ENCODE measurements around the gene CLDN19. TPM values are rescaled to one million over a fixed set of nuclear protein-coding genes. Genes with fewer than 3 reads are reported as not detected.

Gene CLDN19
- total and polyA plus RNA-seq, 2 donors (not counting 1 experiment from before 2014, with no cell fraction given), result 0.03 TPM; not detected in 1

DNA sequence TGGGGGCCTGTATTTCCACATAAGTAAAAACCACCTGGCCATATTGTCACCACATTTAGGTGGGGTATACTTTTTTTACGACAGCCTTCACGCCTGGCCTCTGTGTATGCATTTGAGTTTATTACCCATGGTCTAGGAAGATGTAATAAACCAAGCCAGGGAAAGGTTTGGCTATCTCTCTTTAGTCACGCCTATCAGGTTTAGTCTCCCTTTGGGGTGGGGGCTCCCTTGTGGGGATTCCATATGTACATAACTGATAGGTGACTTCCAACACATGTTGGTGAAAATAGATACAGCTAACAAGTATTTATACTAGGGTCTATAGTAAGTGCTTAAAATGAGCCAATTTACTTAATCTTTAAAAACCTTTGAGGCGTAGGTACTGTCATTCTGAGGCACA lies 53.6 kb downstream of the CLDN19 start:
- Histone ChIP-seq H3K27me3 (replicated peaks in 1 of 4; ENCODE audit: control extremely low read depth in 1 of 4, control insufficient read depth in 3 of 4, insufficient read depth in 4 of 4, low read length in 3 of 4) (no peaks in the 10 kb centered on the region), H2AFZ (ENCODE audit: insufficient read depth, low read depth, low read length, poor library complexity, severe bottlenecking) (no peak overlapping the region), H3K4me3 (ENCODE audit: control extremely low read depth in 1 of 5, extremely low read depth in 1 of 5, insufficient read depth in 1 of 5, low read depth in 2 of 5, low read length in 4 of 5) (no peak overlapping the region), H3K4me1 (ENCODE audit: control insufficient read depth in 2 of 2, insufficient read depth in 2 of 2, low read length in 2 of 2) (peaks cover 70 to 80% of the 10 kb centered on the region in 2 donors), H3K27ac (ENCODE audit: low read length in 2 of 2) (no peak overlapping the region), H3K79me2 (ENCODE audit: control insufficient read depth, insufficient read depth, low read length) (peaks cover 85% of the 10 kb centered on the region), H3K9me3 (ENCODE audit: control extremely low read depth in 1 of 3, control insufficient read depth in 2 of 3, insufficient read depth in 1 of 3, low read length in 2 of 3) (no peaks in the 10 kb centered on the region), H3K4me2 (replicated peaks; ENCODE audit: low read depth, low read length, poor library complexity, severe bottlenecking) (peak overlapping the region; percentile 5), H3K36me3 (replicated peaks in 1 of 2; ENCODE audit: control extremely low read depth in 1 of 2, control insufficient read depth in 1 of 2, extremely low read depth in 1 of 2, insufficient read depth in 2 of 2, low read length in 1 of 2) (peaks cover 13 to 40% of the 10 kb centered on the region in 2 experiments), H3K9ac (ENCODE audit: low read length) (no peak overlapping the region), H4K20me1 (ENCODE audit: control insufficient read depth, insufficient read depth, low read length, poor library complexity, severe bottlenecking) (peaks cover 84% of the 10 kb centered on the region)
- no peak overlapping the region for H3K27ac Mint-ChIP-seq
- peak overlapping the region; percentile 6 for H3K4me3 Mint-ChIP-seq
- ChIA-PET CTCF (interaction anchor here (0.9 kb wide), 1 partner anchor 341 kb away, joined by 3 read pairs; no protein-coding TSS in a partner anchor), POLR2A (interaction anchor here (1.1 kb wide), 1 partner anchor 160 kb away, joined by 3 read pairs; the partner anchor contains the start of gene ZNF691)
- no peak for DNase-seq
- no CpG with 5 or more reads among the region's 4 CpGs for WGBS (ENCODE audit: insufficient coverage)
- peaks cover 85% of the 10 kb centered on the region for H3K4me1 Mint-ChIP-seq
- TF ChIP-seq, protein P1, sequence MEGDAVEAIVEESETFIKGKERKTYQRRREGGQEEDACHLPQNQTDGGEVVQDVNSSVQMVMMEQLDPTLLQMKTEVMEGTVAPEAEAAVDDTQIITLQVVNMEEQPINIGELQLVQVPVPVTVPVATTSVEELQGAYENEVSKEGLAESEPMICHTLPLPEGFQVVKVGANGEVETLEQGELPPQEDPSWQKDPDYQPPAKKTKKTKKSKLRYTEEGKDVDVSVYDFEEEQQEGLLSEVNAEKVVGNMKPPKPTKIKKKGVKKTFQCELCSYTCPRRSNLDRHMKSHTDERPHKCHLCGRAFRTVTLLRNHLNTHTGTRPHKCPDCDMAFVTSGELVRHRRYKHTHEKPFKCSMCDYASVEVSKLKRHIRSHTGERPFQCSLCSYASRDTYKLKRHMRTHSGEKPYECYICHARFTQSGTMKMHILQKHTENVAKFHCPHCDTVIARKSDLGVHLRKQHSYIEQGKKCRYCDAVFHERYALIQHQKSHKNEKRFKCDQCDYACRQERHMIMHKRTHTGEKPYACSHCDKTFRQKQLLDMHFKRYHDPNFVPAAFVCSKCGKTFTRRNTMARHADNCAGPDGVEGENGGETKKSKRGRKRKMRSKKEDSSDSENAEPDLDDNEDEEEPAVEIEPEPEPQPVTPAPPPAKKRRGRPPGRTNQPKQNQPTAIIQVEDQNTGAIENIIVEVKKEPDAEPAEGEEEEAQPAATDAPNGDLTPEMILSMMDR (IDR thresholded peaks at IDR 0.05), result no peak
- no peak for TF ChIP-seq EZH2 (IDR thresholded peaks at IDR 0.05; ENCODE audit: borderline replicate concordance, insufficient read depth, low read depth, low read length, poor library complexity, severe bottlenecking)
- intact Hi-C loops (cut with micrococcal nuclease), result no loop called here
- no peaks in the 10 kb centered on the region for H3K27me3 Mint-ChIP-seq
- H3K9me3 Mint-ChIP-seq (ENCODE audit: insufficient read depth), result no peaks in the 10 kb centered on the region
- no peak for ATAC-seq (ENCODE audit: low read depth)

DNA sequence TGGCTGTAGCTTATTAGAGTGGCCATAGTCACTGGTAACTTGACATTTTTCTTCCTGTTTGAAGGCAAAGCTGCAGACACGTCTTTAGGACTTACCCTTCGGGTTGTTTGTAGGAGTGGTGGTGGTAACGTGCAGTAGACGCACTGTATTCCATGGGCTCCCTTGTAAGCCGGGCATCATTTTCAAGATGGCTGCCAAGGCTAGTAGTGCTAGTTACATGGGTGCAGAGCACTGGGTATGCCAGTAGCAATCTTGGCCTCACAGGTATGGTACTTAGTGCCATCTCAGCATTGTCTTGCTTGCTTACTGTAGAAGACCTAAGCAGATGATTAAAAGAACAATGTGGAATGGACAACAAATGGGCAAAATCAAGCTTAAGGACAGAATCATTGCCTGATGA lies 55.9 kb downstream of the CLDN19 start:
- Mint-ChIP-seq H3K27ac (peak overlapping the region; percentile 93), H3K4me1 (peaks cover 75% of the 10 kb centered on the region), H3K4me3 (peak overlapping the region; percentile 95), H3K27me3 (no peaks in the 10 kb centered on the region), H3K9me3 (ENCODE audit: insufficient read depth) (no peaks in the 10 kb centered on the region)
- Histone ChIP-seq H2AFZ (ENCODE audit: insufficient read depth, low read depth, low read length, poor library complexity, severe bottlenecking) (no peak overlapping the region), H3K9me3 (ENCODE audit: control extremely low read depth in 1 of 3, control insufficient read depth in 2 of 3, insufficient read depth in 1 of 3, low read length in 2 of 3) (no peaks in the 10 kb centered on the region), H4K20me1 (ENCODE audit: control insufficient read depth, insufficient read depth, low read length, poor library complexity, severe bottlenecking) (peaks cover 62% of the 10 kb centered on the region), H3K4me1 (ENCODE audit: control insufficient read depth in 2 of 2, insufficient read depth in 2 of 2, low read length in 2 of 2) (peaks cover 65 to 71% of the 10 kb centered on the region in 2 donors), H3K4me3 (ENCODE audit: control extremely low read depth in 1 of 5, extremely low read depth in 1 of 5, insufficient read depth in 1 of 5, low read depth in 2 of 5, low read length in 4 of 5) (peak overlapping the region in 2 of 5 experiments; percentile 81 to 94), H3K27ac (ENCODE audit: low read length in 2 of 2) (peak overlapping the region in 1 of 2 donors; percentile 92), H3K4me2 (replicated peaks; ENCODE audit: low read depth, low read length, poor library complexity, severe bottlenecking) (peak overlapping the region; percentile 86), H3K79me2 (ENCODE audit: control insufficient read depth, insufficient read depth, low read length) (peaks cover 77% of the 10 kb centered on the region), H3K9ac (ENCODE audit: low read length) (peak overlapping the region; percentile 69), H3K36me3 (replicated peaks in 1 of 2; ENCODE audit: control extremely low read depth in 1 of 2, control insufficient read depth in 1 of 2, extremely low read depth in 1 of 2, insufficient read depth in 2 of 2, low read length in 1 of 2) (peaks cover 11 to 35% of the 10 kb centered on the region in 2 experiments), H3K27me3 (replicated peaks in 1 of 4; ENCODE audit: control extremely low read depth in 1 of 4, control insufficient read depth in 3 of 4, insufficient read depth in 4 of 4, low read length in 3 of 4) (no peaks in the 10 kb centered on the region)
- no peak for DNase-seq
- CTCF ChIA-PET, result interaction anchor here (2.1 to 2.7 kb wide), 3 partner anchors 74 to 339 kb away, joined by 6 to 15 read pairs (median 7); partner anchors contain the start of genes C1orf50 and P3H1
- intact Hi-C loops (cut with micrococcal nuclease), result no loop called here
- POLR2A ChIA-PET, result no interaction called here
- WGBS (ENCODE audit: insufficient coverage), result 67% methylated on average over 5 of the region's 5 CpGs
- TF ChIP-seq, protein P1 (IDR thresholded peaks at IDR 0.05), result no peak
- no peak for TF ChIP-seq EZH2 (IDR thresholded peaks at IDR 0.05; ENCODE audit: borderline replicate concordance, insufficient read depth, low read depth, low read length, poor library complexity, severe bottlenecking)
- ATAC-seq (ENCODE audit: low read depth), result no peak

Data from B cell (primary cell).